HCT116 (cell line): ENCODE data around the gene RAP2A. TPM values are rescaled to one million over a fixed set of nuclear protein-coding genes. Genes with fewer than 3 reads are reported as not detected.

Source experiments
- ATAC-seq: fragments of 200-7000 bp; cut with Tn5 transposase; 2 replicates; pipeline ENCODE4 v1.9.1; 2020; ENCODE audit warnings: mild to moderate bottlenecking, moderate library complexity
- BruUV-seq: library from RNA; stranded (reverse); fragments of 400-500 nt; replicated peaks from 2 replicates; lab custom pipeline; 2021; lab: Mats Ljungman, UMichigan
- CTCF ChIA-PET: fragments of 300-600 bp; sonication (Branson Sonifier 250); formaldehyde crosslinking; loops from one replicate; lab custom pipeline; 2021; ENCODE audit warnings: antibody characterized with exemption; lab: Charles Lee
- POLR2A ChIA-PET: fragments of 300-600, 350-600 bp; sonication (Branson Sonifier 250); formaldehyde crosslinking; loops from one replicate; lab custom pipeline; 2021; ENCODE audit warnings: antibody characterized with exemption; lab: Charles Lee
- RAD21 ChIA-PET, 2 experiments: fragments of 300-600 bp; sonication (Branson Sonifier 250); formaldehyde crosslinking; loops; one replicate each; lab custom pipeline; 2023; ENCODE audit warnings: low total read pairs in 2 of 2; ENCODE audit not compliant: uncharacterized antibody in 2 of 2, unreplicated experiment in 2 of 2, low non-redundant PET in 1 of 2; lab: Charles Lee
- DNase-seq: peaks from one replicate; pipeline ENCODE4 v3.0.0-alpha.2; 2010; ENCODE audit warnings: low read depth, low spot score
- H2AFZ ChIP-seq: fragments of 200-600 bp; shearing (Covaris generic), sonication (generic); 2 replicates; pipeline ENCODE4 v1.6.1; 2017; ENCODE audit warnings: low read depth, mixed run types, mixed read lengths, antibody characterized with exemption, low read length; ENCODE audit not compliant: poor library complexity, severe bottlenecking
- H3K27ac ChIP-seq: 2 replicates; pipeline ENCODE4 v1.5.1; 2012; ENCODE audit warnings: low read depth, low read length
- H3K27me3 ChIP-seq: fragments of 200-600 bp; sonication (generic); 2 replicates; pipeline ENCODE4 v1.6.1; 2016; ENCODE audit warnings: mixed run types, low read length, mixed read lengths; ENCODE audit not compliant: insufficient read depth
- H3K36me3 ChIP-seq, 2 experiments: fragments of 200-500 bp in 1 of 2; fragments of 200-600 bp in 1 of 2; sonication (Bioruptor generic) in 1 of 2; sonication (generic) in 1 of 2; 2 replicates each; pipeline versions ENCODE4 v1.5.1 to v1.6.1; 2014 to 2016; ENCODE audit warnings: low read length in 2 of 2, inconsistent platforms in 1 of 2, mixed read lengths in 1 of 2, mixed run types in 1 of 2; ENCODE audit not compliant: insufficient read depth in 2 of 2, control insufficient read depth in 1 of 2
- H3K4me1 ChIP-seq, 2 experiments: fragments of 200-600 bp in 1 of 2; sonication (generic) in 1 of 2; 2 replicates each; pipeline versions ENCODE4 v1.5.1 to v1.6.1; 2012 to 2017; ENCODE audit warnings: low read length in 2 of 2, inconsistent platforms in 1 of 2, mild to moderate bottlenecking in 1 of 2, mixed read lengths in 1 of 2, mixed run types in 1 of 2, moderate library complexity in 1 of 2; ENCODE audit not compliant: insufficient read depth in 2 of 2, control insufficient read depth in 1 of 2
- H3K4me2 ChIP-seq: fragments of 200-600 bp; sonication (generic); 2 replicates; pipeline ENCODE4 v1.6.1; 2017; ENCODE audit warnings: mixed run types, low read length, mixed read lengths
- H3K4me3 ChIP-seq, 2 experiments: fragments of 200-600 bp in 1 of 2; sonication (generic) in 1 of 2; replicated peaks in 1 of 2; 2 replicates each; pipeline ENCODE4 v1.5.1; 2011 to 2016; ENCODE audit warnings: low read length in 2 of 2, control low read depth in 1 of 2, low read depth in 1 of 2, mild to moderate bottlenecking in 1 of 2, mixed read lengths in 1 of 2, mixed run types in 1 of 2
- H3K79me2 ChIP-seq: fragments of 200-600 bp; sonication (generic); 2 replicates; pipeline ENCODE4 v1.6.1; 2017; ENCODE audit warnings: mild to moderate bottlenecking, mixed run types, low read length, moderate library complexity, mixed read lengths; ENCODE audit not compliant: insufficient read depth
- H3K9ac ChIP-seq: fragments of 200-600 bp; sonication (generic); 2 replicates; pipeline ENCODE4 v1.6.1; 2016; ENCODE audit warnings: low read length, mixed read lengths
- H3K9me2 ChIP-seq: fragments of 200-600 bp; sonication (generic), shearing (Covaris generic); 2 replicates; pipeline ENCODE4 v1.6.1; 2017; ENCODE audit warnings: mixed run types, mild to moderate bottlenecking, moderate library complexity; ENCODE audit not compliant: insufficient read depth
- H3K9me3 ChIP-seq, 2 experiments: fragments of 200-500 bp in 1 of 2; fragments of 200-600 bp in 1 of 2; sonication (Bioruptor generic) in 1 of 2; sonication (generic) in 1 of 2; 2 replicates each; pipeline ENCODE4 v1.6.1; 2014 to 2017; ENCODE audit warnings: low read length in 2 of 2, mixed read lengths in 2 of 2, inconsistent platforms in 1 of 2, low read depth in 1 of 2, mild to moderate bottlenecking in 1 of 2, mixed run types in 1 of 2, moderate library complexity in 1 of 2; ENCODE audit not compliant: control insufficient read depth in 1 of 2, insufficient read depth in 1 of 2
- H4K20me1 ChIP-seq: fragments of 200-600 bp; sonication (generic), shearing (Covaris generic); 2 replicates; pipeline ENCODE4 v1.6.1; 2017; ENCODE audit warnings: mixed run types, mild to moderate bottlenecking, moderate library complexity; ENCODE audit not compliant: insufficient read depth
- CBX3 ChIP-seq: IDR thresholded peaks from 2 replicates; pipeline ENCODE4 v1.6.1; 2012; ENCODE audit warnings: low read depth
- EGR1 ChIP-seq: IDR thresholded peaks from 2 replicates; pipeline ENCODE4 v1.6.1; 2012; ENCODE audit warnings: low read depth
- FOSL1 ChIP-seq: IDR thresholded peaks from 2 replicates; pipeline ENCODE4 v1.6.1; 2012; ENCODE audit warnings: low read depth
- JUND ChIP-seq: IDR thresholded peaks from 2 replicates; pipeline ENCODE4 v1.6.1; 2012
- POLR2AphosphoS5 ChIP-seq: IDR thresholded peaks from 2 replicates; pipeline ENCODE4 v1.6.1; 2011; ENCODE audit warnings: mild to moderate bottlenecking, low read depth, low read length, moderate library complexity
- SP1 ChIP-seq: IDR thresholded peaks from 2 replicates; pipeline ENCODE4 v1.6.1; 2012; ENCODE audit warnings: low read depth
- SRF ChIP-seq: IDR thresholded peaks from 2 replicates; pipeline ENCODE4 v1.6.1; 2012; ENCODE audit warnings: low read depth
- TCF7L2 ChIP-seq: IDR thresholded peaks from 2 replicates; pipeline ENCODE4 v1.7.0; 2011; ENCODE audit warnings: borderline replicate concordance, inconsistent platforms; ENCODE audit not compliant: insufficient read depth, insufficient read length; ENCODE audit errors: extremely low read depth
- YY1 ChIP-seq: IDR thresholded peaks from 2 replicates; pipeline ENCODE4 v1.6.1; 2011; ENCODE audit warnings: low read length, low read depth, moderate library complexity, mild to moderate bottlenecking; ENCODE audit not compliant: insufficient replicate concordance; ENCODE audit errors: extremely low read depth
- ZNF274 ChIP-seq: fragments of 200-500 bp; sonication (Bioruptor generic); IDR thresholded peaks from 2 replicates; pipeline ENCODE4 v1.6.1; 2014; ENCODE audit warnings: mild to moderate bottlenecking, low read depth, low read length, inconsistent platforms
- intact Hi-C: fragments of 100-400 bp; cut with micrococcal nuclease; formaldehyde crosslinking; loops from 2 replicates; pipeline ENCODE4 v1.10.0; 2022
- total RNA-seq: library from RNA; stranded (reverse); gene quantifications from one replicate; pipeline ENCODE4 v1.2.1, GENCODE V29; 2021; ENCODE audit not compliant: unreplicated experiment
- TF ChIP-seq, protein P1 (sequence below), 3 experiments: fragments of 200-600 bp in 1 of 3; sonication (generic) in 1 of 3; IDR thresholded peaks in 2 of 3; conservative IDR thresholded peaks in 1 of 3; 2 replicates each; pipeline ENCODE4 v1.5.1; 2012 to 2017; ENCODE audit warnings: low read depth in 2 of 3, low read length in 2 of 3, antibody characterized with exemption in 1 of 3, borderline replicate concordance in 1 of 3, control low read depth in 1 of 3, mild to moderate bottlenecking in 1 of 3, mixed read lengths in 1 of 3, mixed run types in 1 of 3, moderate library complexity in 1 of 3; ENCODE audit not compliant: insufficient read depth in 1 of 3
- TF ChIP-seq, protein P2 (sequence below): IDR thresholded peaks from 2 replicates; pipeline ENCODE4 v1.6.1; 2012
- TF ChIP-seq, protein P3 (sequence below): IDR thresholded peaks from 2 replicates; pipeline ENCODE4 v1.6.1; 2012

Gene RAP2A
- total RNA-seq, 1 experiment from 2014 or later = 27.6 TPM

DNA sequence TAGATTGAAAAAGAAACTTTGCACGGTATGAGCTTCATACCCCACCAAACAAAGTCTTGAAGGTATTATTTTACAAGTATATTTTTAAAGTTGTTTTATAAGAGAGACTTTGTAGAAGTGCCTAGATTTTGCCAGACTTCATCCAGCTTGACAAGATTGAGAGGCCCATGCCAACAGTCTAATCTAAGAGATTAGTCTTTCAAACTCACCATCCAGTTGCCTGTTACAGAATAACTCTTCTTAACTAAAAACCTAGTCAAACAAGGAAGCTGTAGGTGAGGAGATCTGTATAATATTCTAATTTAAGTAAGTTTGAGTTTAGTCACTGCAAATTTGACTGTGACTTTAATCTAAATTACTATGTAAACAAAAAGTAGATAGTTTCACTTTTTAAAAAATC is 41.9 kb upstream of the RAP2A start:
- H3K9ac ChIP-seq = no peak overlapping the region
- no peak for TF ChIP-seq CBX3
- peaks cover 0 to 6% of the 10 kb centered on the region in 2 experiments; a peak in 1 of 4 replicates for H3K4me1 ChIP-seq
- CTCF ChIA-PET = no interaction called here
- no peak overlapping the region for H3K4me3 ChIP-seq
- H3K9me2 ChIP-seq = no peaks in the 10 kb centered on the region
- RAD21 ChIA-PET = no interaction called here
- POLR2A ChIA-PET = no interaction called here
- H3K27ac ChIP-seq = no peak overlapping the region
- intact Hi-C loops = no loop called here
- no peaks in the 10 kb centered on the region for H3K27me3 ChIP-seq
- ATAC-seq = no peak
- no peak overlapping the region for H2AFZ ChIP-seq
- no peaks in the 10 kb centered on the region for H3K9me3 ChIP-seq
- H4K20me1 ChIP-seq = no peaks in the 10 kb centered on the region
- no peak overlapping the region for H3K4me2 ChIP-seq
- H3K79me2 ChIP-seq = no peaks in the 10 kb centered on the region
- BruUV-seq = no TSS peak
- DNase-seq = no peak
- H3K36me3 ChIP-seq = 0 out of 4 replicates have a peak, but pooled peaks cover 0 to 5% of the 10 kb centered on the region in 2 experiments

DNA sequence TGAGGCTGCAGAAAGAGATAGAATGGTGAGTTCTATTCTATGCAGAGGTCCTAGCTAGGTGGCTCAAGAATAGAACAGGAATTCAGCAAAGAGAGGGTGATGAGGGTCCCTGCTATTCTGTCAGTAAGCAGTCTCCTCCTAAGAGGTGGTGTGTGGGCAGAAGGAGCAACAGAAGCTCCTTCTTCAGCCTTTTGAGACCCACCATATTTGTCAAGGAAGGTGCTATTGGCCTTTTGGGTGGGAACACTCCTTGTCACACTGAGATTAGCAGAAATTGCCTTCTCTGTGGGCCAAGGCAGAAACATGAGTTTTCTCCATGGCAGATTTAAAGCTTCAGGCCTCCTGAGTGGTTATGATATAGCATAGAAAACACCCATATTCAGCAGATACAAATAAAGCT is 39.4 kb upstream of the RAP2A start:
- no peak overlapping the region for H3K9ac ChIP-seq
- H3K9me3 ChIP-seq = no peaks in the 10 kb centered on the region
- H3K4me2 ChIP-seq = no peak overlapping the region
- H3K9me2 ChIP-seq = no peaks in the 10 kb centered on the region
- no peak overlapping the region for H3K27ac ChIP-seq
- CTCF ChIA-PET = no interaction called here
- RAD21 ChIA-PET = no interaction called here
- no TSS peak for BruUV-seq
- peaks cover 0 to 6% of the 10 kb centered on the region in 2 experiments; a peak in 1 of 4 replicates for H3K4me1 ChIP-seq
- no peaks in the 10 kb centered on the region for H3K79me2 ChIP-seq
- H4K20me1 ChIP-seq = no peaks in the 10 kb centered on the region
- no peaks in the 10 kb centered on the region for H3K27me3 ChIP-seq
- intact Hi-C loops = no loop called here
- H3K36me3 ChIP-seq = 0 out of 4 replicates have a peak, but pooled peaks cover 0 to 3% of the 10 kb centered on the region in 2 experiments
- DNase-seq = no peak
- POLR2A ChIA-PET = interaction anchor here (1.3 kb wide), 1 partner anchor 10 kb away, joined by 3 read pairs; no protein-coding TSS in a partner anchor
- TF ChIP-seq FOSL1 (no peak), ZNF274 (no peak), EGR1 (no peak), YY1 (no peak), JUND (no peak), SRF (no peak), CBX3 (no peak), SP1 (no peak), POLR2AphosphoS5 (no peak), TCF7L2 (no peak)
- TF ChIP-seq, protein P1, sequence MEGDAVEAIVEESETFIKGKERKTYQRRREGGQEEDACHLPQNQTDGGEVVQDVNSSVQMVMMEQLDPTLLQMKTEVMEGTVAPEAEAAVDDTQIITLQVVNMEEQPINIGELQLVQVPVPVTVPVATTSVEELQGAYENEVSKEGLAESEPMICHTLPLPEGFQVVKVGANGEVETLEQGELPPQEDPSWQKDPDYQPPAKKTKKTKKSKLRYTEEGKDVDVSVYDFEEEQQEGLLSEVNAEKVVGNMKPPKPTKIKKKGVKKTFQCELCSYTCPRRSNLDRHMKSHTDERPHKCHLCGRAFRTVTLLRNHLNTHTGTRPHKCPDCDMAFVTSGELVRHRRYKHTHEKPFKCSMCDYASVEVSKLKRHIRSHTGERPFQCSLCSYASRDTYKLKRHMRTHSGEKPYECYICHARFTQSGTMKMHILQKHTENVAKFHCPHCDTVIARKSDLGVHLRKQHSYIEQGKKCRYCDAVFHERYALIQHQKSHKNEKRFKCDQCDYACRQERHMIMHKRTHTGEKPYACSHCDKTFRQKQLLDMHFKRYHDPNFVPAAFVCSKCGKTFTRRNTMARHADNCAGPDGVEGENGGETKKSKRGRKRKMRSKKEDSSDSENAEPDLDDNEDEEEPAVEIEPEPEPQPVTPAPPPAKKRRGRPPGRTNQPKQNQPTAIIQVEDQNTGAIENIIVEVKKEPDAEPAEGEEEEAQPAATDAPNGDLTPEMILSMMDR (IDR thresholded peaks at IDR 0.05 in 2 of 3, conservative IDR thresholded peaks at IDR 0.05 in 1 of 3; ENCODE audit: borderline replicate concordance in 1 of 3, insufficient read depth in 1 of 3, low read depth in 2 of 3, low read length in 2 of 3) = no peak
- TF ChIP-seq, protein P2, sequence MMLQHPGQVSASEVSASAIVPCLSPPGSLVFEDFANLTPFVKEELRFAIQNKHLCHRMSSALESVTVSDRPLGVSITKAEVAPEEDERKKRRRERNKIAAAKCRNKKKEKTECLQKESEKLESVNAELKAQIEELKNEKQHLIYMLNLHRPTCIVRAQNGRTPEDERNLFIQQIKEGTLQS = no peak
- TF ChIP-seq, protein P3, sequence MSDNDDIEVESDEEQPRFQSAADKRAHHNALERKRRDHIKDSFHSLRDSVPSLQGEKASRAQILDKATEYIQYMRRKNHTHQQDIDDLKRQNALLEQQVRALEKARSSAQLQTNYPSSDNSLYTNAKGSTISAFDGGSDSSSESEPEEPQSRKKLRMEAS = no peak
- TF ChIP-seq, all 23 proteins: peak for 0
- Histone ChIP-seq H2AFZ (no peak overlapping the region), H3K4me3 (no peak overlapping the region)
- ATAC-seq = no peak
